Upper lobe of right lung (tissue), 1 donor: ENCODE data around the gene AGFG1. TPM values are rescaled to one million over a fixed set of nuclear protein-coding genes. Genes with fewer than 3 reads are reported as not detected.

ENCODE experiments used
- ATAC-seq: fragments of 200-7000 bp; cut with Tn5 transposase; one replicate; pipeline ENCODE4 v1.9.1; 2020; ENCODE audit warnings: mild to moderate bottlenecking, moderate library complexity
- DNase-seq: peaks from one replicate; pipeline ENCODE4 v3.0.0-alpha.2; 2020
- H3K27ac ChIP-seq: fragments of 200-600 bp; one replicate; pipeline ENCODE4 v1.8.0; 2022
- H3K27me3 ChIP-seq: fragments of 200-600 bp; one replicate; pipeline ENCODE4 v1.8.0; 2022; ENCODE audit warnings: mild to moderate bottlenecking
- H3K36me3 ChIP-seq: fragments of 200-600 bp; one replicate; pipeline ENCODE4 v1.8.0; 2022
- H3K4me1 ChIP-seq: fragments of 200-600 bp; one replicate; pipeline ENCODE4 v1.8.0; 2022
- H3K4me3 ChIP-seq: fragments of 200-600 bp; one replicate; pipeline ENCODE4 v1.8.0; 2022; ENCODE audit warnings: mild to moderate bottlenecking
- H3K9me3 ChIP-seq: fragments of 200-600 bp; one replicate; pipeline ENCODE4 v1.8.0; 2022
- CTCF ChIP-seq: fragments of 200-600 bp; IDR thresholded peaks from one replicate; pipeline ENCODE4 v1.8.0; 2022; ENCODE audit warnings: antibody characterized with exemption
- intact Hi-C: fragments of 100-400 bp; cut with DNase I; formaldehyde crosslinking; loops from one replicate; pipeline ENCODE4 v1.11.0; 2022
- total RNA-seq: library from RNA; stranded (reverse); fragmentation: NEBNext Ultra II Directional; extraction: Animal tissue kit (Norgen Biotek cat#: 25700); gene quantifications from one replicate; pipeline ENCODE4 v1.2.1, GENCODE V29; 2021
- donor health status: DM: no; HTN: yes; CAD: no; lungs with severe emphysema.

AGFG1 gene
- total RNA-seq, 1 donor from 2014 or later, result 92.9 TPM

DNA sequence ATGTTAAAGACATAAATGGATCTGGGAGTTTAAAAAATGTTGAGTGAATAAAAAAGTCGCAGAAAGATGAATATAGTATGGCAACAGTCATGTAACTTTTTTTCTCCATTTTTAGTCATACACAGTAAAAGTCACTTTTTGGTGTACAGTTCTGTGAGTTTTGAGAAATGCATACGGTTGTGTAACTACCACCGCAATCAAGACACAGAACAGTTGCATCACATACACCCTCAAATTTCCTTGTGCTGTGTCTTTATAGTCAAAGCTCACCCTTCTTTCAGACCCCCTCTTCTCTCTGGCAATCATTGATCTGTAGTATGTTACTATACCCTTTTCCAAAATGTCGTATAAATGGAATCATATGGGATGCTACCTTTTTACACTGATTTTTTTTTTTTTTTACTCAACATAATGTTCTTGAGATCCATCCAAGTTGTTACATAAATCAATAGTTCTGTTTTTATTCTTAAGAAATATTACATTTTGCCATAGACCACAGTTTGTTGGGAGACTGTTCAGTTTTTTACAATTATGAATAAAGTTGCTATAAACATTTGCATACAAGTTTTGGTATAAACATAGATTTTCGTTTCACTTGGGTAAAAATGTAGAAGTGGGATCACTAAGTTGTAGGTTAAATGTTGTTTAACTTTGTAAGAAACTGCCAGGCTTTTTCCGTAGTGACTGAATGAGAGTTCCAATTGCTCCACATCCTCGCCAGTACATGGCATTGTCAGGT, 35.4 kb upstream of the AGFG1 start:
- intact Hi-C loops, result no loop called here
- peak; percentile 70 for ATAC-seq
- TF ChIP-seq CTCF, result no peak
- no peak overlapping the region for H3K27ac ChIP-seq
- H3K4me1 ChIP-seq, result no peaks in the 10 kb centered on the region
- H3K9me3 ChIP-seq, result peaks cover 11% of the 10 kb centered on the region
- H3K36me3 ChIP-seq, result no peaks in the 10 kb centered on the region
- no peak overlapping the region for H3K4me3 ChIP-seq
- no peak for DNase-seq
- H3K27me3 ChIP-seq, result no peaks in the 10 kb centered on the region

DNA sequence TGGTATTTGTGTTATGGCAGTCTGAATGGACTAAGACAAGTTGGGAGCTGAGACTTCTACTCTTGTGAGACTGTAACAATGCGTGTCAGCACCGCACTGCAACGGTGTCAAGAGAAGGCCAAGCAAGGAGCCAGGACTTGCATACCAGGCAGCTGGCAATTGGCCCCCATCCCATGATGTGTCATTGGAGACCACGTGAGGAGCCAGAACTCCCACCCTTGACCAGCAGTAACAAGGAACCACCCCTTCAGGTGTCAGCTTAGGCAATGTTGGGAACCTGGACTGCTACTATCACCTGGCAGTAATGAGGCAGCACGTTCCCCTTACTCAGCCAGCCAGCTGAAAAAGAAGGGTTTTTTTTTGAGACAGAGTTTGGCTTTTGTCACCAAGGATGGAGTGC, 32.7 kb upstream of the AGFG1 start:
- H3K27me3 ChIP-seq, result no peaks in the 10 kb centered on the region
- H3K27ac ChIP-seq, result no peak overlapping the region
- H3K4me1 ChIP-seq, result no peaks in the 10 kb centered on the region
- intact Hi-C loops, result no loop called here
- TF ChIP-seq CTCF, result no peak
- no peak for ATAC-seq
- H3K4me3 ChIP-seq, result no peak overlapping the region
- no peaks in the 10 kb centered on the region for H3K9me3 ChIP-seq
- H3K36me3 ChIP-seq, result no peaks in the 10 kb centered on the region
- no peak for DNase-seq

- TF ChIP-seq CTCF, result no peak
- Histone ChIP-seq H3K27ac (no peak overlapping the region), H3K4me3 (no peak overlapping the region), H3K27me3 (no peaks in the 10 kb centered on the region), H3K36me3 (no peaks in the 10 kb centered on the region), H3K9me3 (no peaks in the 10 kb centered on the region), H3K4me1 (no peaks in the 10 kb centered on the region)
- intact Hi-C loops, result no loop called here
- no peak for ATAC-seq
- DNase-seq, result no peak
Observed at GRCh38 chr2:227442639-227443038, 29.3 kb upstream of the AGFG1 start.

DNA sequence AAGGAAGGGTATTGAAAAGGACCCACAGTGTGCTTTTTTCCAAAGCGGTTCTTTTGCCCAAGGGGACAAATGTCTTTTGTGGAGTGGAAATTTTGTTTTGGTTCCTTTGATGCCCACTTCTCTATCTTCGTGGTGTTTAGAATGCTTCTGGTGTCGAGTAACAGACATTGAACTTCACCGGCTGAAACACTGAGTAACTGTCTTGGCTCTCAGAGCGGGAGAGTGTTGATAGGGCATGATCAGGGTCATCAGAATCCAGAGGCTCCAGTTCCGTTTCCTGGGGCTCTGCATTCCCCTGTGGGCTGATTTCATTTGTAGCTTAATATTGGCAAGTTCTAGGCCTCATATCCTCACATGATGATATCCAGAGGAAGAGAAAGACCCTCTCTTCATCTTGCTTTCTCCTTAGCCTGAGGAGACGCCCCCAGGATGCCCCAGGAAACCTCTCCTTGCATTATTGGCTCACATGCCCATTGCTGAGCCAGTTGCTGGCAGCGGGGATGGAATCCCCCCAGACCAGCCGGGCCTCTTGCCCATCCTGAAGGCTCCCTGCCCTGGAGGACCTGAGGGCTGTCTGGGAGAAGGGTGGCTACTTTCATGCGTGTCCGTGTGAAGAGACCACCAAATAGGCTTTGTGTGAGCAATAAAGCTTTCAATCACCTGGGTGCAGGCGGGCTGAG, 27.9 kb upstream of the AGFG1 start:
- TF ChIP-seq CTCF, result no peak
- Histone ChIP-seq H3K36me3 (no peaks in the 10 kb centered on the region), H3K27ac (no peak overlapping the region), H3K4me1 (no peaks in the 10 kb centered on the region), H3K4me3 (no peak overlapping the region), H3K9me3 (no peaks in the 10 kb centered on the region), H3K27me3 (no peaks in the 10 kb centered on the region)
- intact Hi-C loops, result no loop called here
- DNase-seq, result no peak
- ATAC-seq, result no peak

DNA sequence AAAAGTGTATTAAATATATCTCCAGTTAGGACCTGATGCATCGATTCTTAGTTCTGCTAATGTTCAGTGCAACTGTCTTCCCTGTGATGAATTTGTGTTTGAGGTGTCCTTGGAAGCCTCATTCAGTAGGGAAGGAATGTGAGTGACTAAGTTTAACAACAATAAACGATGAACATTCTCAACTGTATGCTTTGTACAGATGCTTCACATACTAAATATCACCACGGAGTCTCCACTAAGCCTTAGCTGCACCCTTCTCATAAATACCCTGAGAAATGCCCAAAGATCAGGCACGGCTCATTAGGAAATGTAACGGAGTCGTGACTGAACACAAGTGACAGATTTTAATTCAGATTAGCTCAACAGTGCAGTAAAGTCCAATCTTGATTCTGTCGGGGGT, 24.4 kb upstream of the AGFG1 start:
- Histone ChIP-seq H3K27ac (no peak overlapping the region), H3K36me3 (no peaks in the 10 kb centered on the region), H3K4me1 (peaks cover 12% of the 10 kb centered on the region), H3K9me3 (no peaks in the 10 kb centered on the region), H3K4me3 (no peak overlapping the region), H3K27me3 (no peaks in the 10 kb centered on the region)
- DNase-seq (no peak), ATAC-seq (no peak)
- intact Hi-C loops, result no loop called here
- TF ChIP-seq CTCF, result no peak
